ENCODE measurements around the gene OCEL1. TPM values are rescaled to one million over a fixed set of nuclear protein-coding genes. Genes with fewer than 3 reads are reported as not detected.
"Not testable (repeated sequence)": the region's sequence is repeated elsewhere in the genome, so short reads cannot be mapped to it uniquely, and the experiment has no call there.

The OCEL1 gene
- total RNA-seq, 1 donor from 2014 or later, result 23.4 TPM

GRCh38 chr19:17254636-17255035 is 28.6 kb downstream of the OCEL1 start:
- intact Hi-C loops (cut with DNase I), result no loop called here
- DNase-seq (ENCODE audit: low spot score) (no peak), ATAC-seq (no peak)

DNA sequence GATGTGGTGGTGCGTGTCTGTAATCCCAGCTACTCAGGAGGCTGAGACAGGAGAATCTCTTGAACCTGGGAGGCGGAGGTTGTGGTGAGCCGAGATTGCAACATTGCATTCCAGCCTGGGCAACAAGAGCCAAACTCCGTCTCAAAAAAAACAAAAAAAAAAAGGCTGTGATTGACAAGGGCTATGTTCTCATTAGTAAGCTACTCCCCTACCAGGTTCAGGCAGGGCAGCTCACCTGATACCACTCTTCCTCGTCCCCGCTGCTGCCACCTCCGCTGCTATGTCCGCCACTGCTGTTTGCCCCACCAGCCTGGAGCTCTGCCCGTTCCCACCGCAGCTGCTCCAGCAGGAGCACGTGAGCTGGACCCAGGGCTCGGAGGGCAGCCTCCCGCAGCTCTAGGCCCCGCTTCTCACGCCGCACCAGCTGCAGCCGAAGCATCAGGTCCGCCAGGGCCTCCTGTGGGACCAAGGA is 29.2 kb downstream of the OCEL1 start:
- intact Hi-C loops (cut with DNase I), result no loop called here
- ATAC-seq (no peak), DNase-seq (ENCODE audit: low spot score) (no peak)

DNA sequence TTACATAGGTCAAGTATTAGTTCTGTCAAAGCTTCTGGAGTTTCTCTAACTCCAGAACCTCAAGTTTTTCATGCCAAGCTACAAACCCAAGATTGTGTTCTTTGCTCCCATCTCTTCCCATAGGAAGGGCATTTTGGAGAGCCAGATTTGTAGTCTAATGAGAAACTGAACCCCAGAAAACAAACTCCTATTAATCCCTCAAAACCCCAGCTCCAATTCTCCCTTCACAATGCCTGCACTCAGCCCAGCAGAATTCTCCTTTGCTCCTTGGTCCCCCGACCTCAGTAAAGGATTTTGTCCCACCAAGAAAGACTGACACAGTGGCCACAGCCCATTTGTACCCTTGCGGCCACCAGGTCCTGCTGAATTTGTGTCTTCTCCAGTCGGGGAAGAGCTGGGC is 30.1 kb downstream of the OCEL1 start:
- intact Hi-C loops (cut with DNase I), result no loop called here
- no peak for ATAC-seq
- DNase-seq (ENCODE audit: low spot score), result no peak

- intact Hi-C loops (cut with DNase I), result no loop called here
- DNase-seq (ENCODE audit: low spot score), result no peak
- ATAC-seq, result no peak
Measured at GRCh38 chr19:17259118-17259780, 33.2 kb downstream of the OCEL1 start.

GRCh38 chr19:17259934-17260333 is 33.9 kb downstream of the OCEL1 start:
- intact Hi-C loops (cut with DNase I), result no loop called here
- no peak for DNase-seq (ENCODE audit: low spot score)
- no peak for ATAC-seq

DNA sequence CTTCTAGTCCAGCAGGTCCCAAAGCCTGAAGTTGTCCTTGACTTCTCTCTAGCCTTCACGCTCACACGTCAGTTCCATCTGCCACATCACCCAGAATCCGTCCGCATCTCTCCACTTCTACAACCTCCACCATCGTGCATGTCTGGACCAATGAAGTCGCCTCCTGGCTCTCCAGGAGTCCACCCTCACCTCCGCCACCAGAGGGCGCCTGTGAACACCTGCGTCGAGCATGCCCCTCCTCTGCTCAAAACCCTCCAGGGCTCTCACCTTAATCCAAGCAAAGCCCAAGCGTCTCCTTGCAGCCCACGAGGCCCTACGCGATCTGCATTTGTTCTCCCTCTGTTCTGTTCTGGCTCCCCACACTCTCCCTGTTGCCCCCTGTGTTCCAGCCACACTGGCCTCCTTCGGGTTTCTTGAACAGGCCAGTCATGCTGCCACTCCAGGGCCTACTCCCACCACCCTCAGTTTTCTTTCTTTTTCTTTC is 34.9 kb downstream of the OCEL1 start:
- DNase-seq (ENCODE audit: low spot score), result peak; percentile 88
- intact Hi-C loops (cut with DNase I), result no loop called here
- ATAC-seq, result peak; percentile 82

GRCh38 chr19:17262557-17262956 is 36.5 kb downstream of the OCEL1 start:
- ATAC-seq (no peak), DNase-seq (ENCODE audit: low spot score) (no peak)
- intact Hi-C loops (cut with DNase I), result no loop called here

GRCh38 chr19:17263712-17264640 is 38.0 kb downstream of the OCEL1 start:
- ATAC-seq (no peak), DNase-seq (ENCODE audit: low spot score) (no peak)
- intact Hi-C loops (cut with DNase I), result no loop called here

DNA sequence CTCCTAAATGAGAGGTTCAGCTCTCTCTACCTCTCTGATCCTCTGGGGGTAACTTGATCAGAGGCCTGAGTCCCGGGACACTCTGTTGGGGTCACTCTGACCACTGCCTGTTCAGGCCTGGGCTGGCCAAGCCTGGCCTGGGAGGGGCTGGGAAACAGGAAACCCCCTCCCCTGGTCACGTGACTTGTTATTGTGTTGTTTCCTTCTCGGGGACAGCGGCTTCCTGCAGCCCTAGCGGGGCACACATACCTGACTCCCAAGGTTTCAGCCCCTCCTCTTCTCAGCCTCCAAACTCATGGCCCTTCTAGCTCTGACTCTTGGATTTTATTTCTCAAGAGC is 38.6 kb downstream of the OCEL1 start, which contains the start of gene USHBP1:
TSS of gene USHBP1 (minus strand) at position 105 of the 339 bp plus-strand sequence. CDS start 446 bp downstream, outside the sequence.
- ATAC-seq (no peak), DNase-seq (ENCODE audit: low spot score) (no peak)
- intact Hi-C loops (cut with DNase I), result no loop called here

DNA sequence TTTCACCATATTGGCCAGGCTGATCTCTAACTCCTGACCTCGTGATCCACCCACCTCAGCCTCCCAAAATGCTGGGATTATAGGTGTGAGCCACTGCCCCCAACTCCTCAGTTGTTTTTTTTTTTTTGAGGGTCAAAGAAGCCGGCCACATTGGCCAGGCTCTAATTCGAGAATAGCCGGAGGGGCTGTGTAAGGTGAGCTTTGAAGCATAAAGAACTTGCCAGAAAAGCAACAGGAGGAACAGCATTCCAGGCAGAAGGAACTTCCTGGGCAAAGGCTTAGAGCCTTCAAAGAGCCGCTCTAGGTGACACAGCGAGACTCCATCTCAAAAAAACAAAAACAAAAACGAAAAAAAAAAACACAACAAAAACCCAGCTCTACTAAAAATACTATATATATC is 40.0 kb downstream of the OCEL1 start:
- intact Hi-C loops (cut with DNase I), result no loop called here
- DNase-seq (ENCODE audit: low spot score) (no peak), ATAC-seq (no peak)

GRCh38 chr19:17266589-17266974 is 40.6 kb downstream of the OCEL1 start:
- ATAC-seq (peak; percentile 3), DNase-seq (ENCODE audit: low spot score) (no peak)
- intact Hi-C loops (cut with DNase I), result no loop called here

DNA sequence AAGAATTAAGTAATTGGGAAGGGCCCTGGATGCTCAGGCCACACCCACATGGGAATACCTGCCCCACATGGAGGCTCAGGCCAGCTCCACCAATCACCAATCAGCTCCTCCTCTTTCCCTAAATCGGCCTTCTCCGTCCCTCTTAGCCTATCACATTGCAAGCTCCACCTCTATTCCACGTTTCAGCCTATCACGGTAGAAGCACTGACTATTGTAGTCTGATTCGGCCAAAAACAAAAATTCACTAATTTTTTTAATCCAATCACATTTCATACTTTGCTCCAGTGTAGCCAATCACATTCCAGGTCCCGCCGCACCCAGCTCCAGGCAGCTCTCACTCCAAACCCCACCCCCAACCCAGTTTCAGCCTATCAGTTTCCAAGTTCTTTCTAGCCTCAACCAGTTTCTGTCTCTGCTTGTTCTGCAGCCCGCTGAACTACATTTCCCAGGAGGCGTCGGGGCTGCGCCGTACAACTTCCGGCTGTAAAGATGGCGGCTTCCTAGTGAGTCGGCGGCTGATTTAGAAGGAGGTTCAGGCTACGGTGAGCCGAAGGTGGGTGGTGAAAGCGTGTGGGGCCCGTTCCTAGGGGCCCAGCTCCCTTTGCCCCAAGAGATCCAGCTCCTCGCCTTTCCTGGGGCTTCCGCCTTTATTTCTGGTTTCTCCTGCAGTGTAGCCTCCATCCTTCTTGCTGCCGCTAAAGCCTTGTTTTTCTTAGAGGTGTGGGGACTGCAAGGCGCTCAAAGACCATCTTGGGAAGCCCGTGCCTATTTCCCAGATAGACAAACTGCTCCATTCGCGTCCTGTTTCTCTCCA is 41.2 kb downstream of the OCEL1 start, which contains the start of gene BABAM1:
TSS of gene BABAM1 (plus strand) at position 469 of the 814 bp plus-strand sequence. CDS start 1,364 bp downstream, outside the sequence.
- DNase-seq (ENCODE audit: low spot score) (peak; percentile 95), ATAC-seq (peak; percentile 99)
- intact Hi-C loops (cut with DNase I), result no loop called here

GRCh38 chr19:17268754-17269153 is 42.7 kb downstream of the OCEL1 start:
- intact Hi-C loops (cut with DNase I), result no loop called here
- no peak for DNase-seq (ENCODE audit: low spot score)
- ATAC-seq, result no peak

DNA sequence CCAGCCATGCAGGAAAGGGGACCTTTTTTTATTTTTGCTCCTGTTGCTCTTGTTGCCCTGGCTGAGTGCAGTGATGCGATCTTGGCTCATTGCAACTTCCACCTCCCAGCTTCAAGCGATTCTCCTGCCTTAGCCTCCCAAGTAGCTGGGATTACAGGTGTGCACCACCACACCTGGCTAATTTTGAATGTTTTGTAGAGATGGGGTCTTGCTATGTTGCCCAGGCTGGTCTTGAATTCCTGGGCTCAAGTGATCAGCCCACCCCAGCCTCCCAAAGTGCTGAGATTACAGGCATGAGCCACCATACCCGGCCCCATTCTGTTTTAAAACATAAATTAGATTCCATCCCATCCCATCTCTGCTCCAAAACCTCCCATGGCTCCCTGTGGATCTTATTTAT is 48.9 kb downstream of the OCEL1 start:
- not testable (repeated sequence) for DNase-seq (ENCODE audit: low spot score); ATAC-seq
- intact Hi-C loops (cut with DNase I), result loop anchor here (10.0 kb wide), 1 partner anchor 70 kb away; no protein-coding TSS in a partner anchor

- intact Hi-C loops (cut with DNase I), result loop anchor here (10.0 kb wide), 1 partner anchor 71 kb away; no protein-coding TSS in a partner anchor
- DNase-seq (ENCODE audit: low spot score) (no peak), ATAC-seq (no peak)
Measured at GRCh38 chr19:17275441-17276175, 49.6 kb downstream of the OCEL1 start.
